Glutamatergic neuron (in vitro differentiated cells): ENCODE measurements around the gene RANGRF. TPM values are rescaled to one million over a fixed set of nuclear protein-coding genes. Genes with fewer than 3 reads are reported as not detected.

Source experiments
- DNase-seq: peaks from one replicate; pipeline ENCODE4 v3.0.0; 2022
- H3K27ac Mint-ChIP-seq: one replicate; pipeline ENCODE4 v1.8.0; 2020; ENCODE audit warnings: mild to moderate bottlenecking, mixed read lengths, inconsistent platforms; ENCODE audit not compliant: unreplicated experiment
- H3K27me3 Mint-ChIP-seq: one replicate; pipeline ENCODE4 v1.8.0; 2020; ENCODE audit warnings: mild to moderate bottlenecking, moderate library complexity, mixed read lengths, inconsistent platforms; ENCODE audit not compliant: unreplicated experiment
- H3K36me3 Mint-ChIP-seq: one replicate; pipeline ENCODE4 v1.8.0; 2020; ENCODE audit warnings: mild to moderate bottlenecking, mixed read lengths, inconsistent platforms; ENCODE audit not compliant: unreplicated experiment
- H3K4me1 Mint-ChIP-seq: one replicate; pipeline ENCODE4 v1.8.0; 2020; ENCODE audit warnings: mild to moderate bottlenecking, low read depth, mixed read lengths, inconsistent platforms; ENCODE audit not compliant: unreplicated experiment
- H3K4me3 Mint-ChIP-seq: one replicate; pipeline ENCODE4 v1.8.0; 2020; ENCODE audit warnings: mild to moderate bottlenecking, mixed read lengths, inconsistent platforms; ENCODE audit not compliant: unreplicated experiment
- H3K9me3 Mint-ChIP-seq: one replicate; pipeline ENCODE4 v1.8.0; 2020; ENCODE audit warnings: mild to moderate bottlenecking, moderate library complexity, mixed read lengths, inconsistent platforms; ENCODE audit not compliant: unreplicated experiment
- total RNA-seq: library from RNA; stranded (reverse); fragmentation: NEBNext Ultra II Directional; extraction: Animal tissue kit (Norgen Biotek cat#: 25700); gene quantifications from one replicate; pipeline ENCODE4 v1.2.1, GENCODE V29; 2021; ENCODE audit not compliant: unreplicated experiment
- TF ChIP-seq, protein P1 (sequence below): fragments of 200-600 bp; sonication (generic); IDR thresholded peaks from one replicate; pipeline ENCODE4 v1.5.0; 2021; ENCODE audit not compliant: partially characterized antibody, unreplicated experiment

The RANGRF gene
- total RNA-seq, 1 donor from 2014 or later: 29.5 TPM

DNA sequence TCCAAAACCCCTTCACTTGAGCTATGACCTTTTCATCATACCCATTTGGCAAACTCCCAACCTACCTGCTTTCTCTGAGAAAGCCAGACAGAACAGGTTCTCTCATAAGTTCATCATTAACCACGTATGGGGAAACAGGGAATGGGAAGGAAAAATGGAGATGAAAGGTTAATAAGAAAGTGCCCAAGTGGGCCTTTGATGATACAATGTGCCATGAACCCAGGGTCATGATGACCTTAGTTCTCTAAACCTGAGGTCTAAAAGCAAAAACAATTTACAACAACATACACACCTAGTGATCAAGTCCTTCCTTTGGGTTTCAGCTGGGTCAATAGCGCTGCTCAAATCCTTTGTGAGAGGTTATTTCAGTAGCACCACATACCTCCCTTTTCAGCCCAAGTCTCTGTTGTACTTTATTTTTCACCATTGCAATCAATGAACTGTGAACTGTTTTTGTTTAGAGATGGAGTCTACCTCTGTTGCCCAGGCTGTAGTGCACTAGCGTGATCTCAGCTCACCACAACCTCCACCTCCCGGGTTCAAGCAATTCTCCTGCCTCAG is 14.5 kb upstream of the RANGRF start:
- Mint-ChIP-seq H3K9me3 (peaks cover 13% of the 10 kb centered on the region), H3K36me3 (no peaks in the 10 kb centered on the region), H3K4me1 (peaks cover 29% of the 10 kb centered on the region), H3K4me3 (no peak overlapping the region), H3K27me3 (peaks cover 12% of the 10 kb centered on the region), H3K27ac (no peak overlapping the region)
- no peak for DNase-seq
- TF ChIP-seq, protein P1, sequence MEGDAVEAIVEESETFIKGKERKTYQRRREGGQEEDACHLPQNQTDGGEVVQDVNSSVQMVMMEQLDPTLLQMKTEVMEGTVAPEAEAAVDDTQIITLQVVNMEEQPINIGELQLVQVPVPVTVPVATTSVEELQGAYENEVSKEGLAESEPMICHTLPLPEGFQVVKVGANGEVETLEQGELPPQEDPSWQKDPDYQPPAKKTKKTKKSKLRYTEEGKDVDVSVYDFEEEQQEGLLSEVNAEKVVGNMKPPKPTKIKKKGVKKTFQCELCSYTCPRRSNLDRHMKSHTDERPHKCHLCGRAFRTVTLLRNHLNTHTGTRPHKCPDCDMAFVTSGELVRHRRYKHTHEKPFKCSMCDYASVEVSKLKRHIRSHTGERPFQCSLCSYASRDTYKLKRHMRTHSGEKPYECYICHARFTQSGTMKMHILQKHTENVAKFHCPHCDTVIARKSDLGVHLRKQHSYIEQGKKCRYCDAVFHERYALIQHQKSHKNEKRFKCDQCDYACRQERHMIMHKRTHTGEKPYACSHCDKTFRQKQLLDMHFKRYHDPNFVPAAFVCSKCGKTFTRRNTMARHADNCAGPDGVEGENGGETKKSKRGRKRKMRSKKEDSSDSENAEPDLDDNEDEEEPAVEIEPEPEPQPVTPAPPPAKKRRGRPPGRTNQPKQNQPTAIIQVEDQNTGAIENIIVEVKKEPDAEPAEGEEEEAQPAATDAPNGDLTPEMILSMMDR: no peak

DNA sequence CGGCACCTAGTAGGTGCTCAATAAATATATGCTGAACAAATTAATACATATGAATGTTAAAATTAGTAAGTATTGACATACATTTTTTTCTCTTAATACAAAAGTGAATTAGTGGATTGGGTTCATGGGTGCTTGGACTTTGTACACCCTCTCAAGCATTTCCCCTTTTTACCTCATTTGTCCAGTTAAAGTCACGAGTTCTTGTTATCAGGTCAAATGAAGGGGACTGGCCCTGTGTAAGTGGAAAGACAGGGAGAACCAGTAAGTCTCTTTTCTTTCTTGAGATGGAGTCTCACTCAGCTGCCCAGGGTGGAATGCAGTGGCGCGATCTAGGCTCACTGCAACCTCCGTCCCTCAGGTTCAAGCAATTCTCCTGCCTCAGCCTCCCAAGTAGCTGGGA is 13.7 kb upstream of the RANGRF start:
- TF ChIP-seq, protein P1: no peak
- peaks cover 12% of the 10 kb centered on the region for H3K27me3 Mint-ChIP-seq
- no peak overlapping the region for H3K4me3 Mint-ChIP-seq
- no peak for DNase-seq
- peaks cover 13% of the 10 kb centered on the region for H3K9me3 Mint-ChIP-seq
- H3K36me3 Mint-ChIP-seq: peaks cover 3% of the 10 kb centered on the region
- H3K27ac Mint-ChIP-seq: peak overlapping the region; percentile 96
- H3K4me1 Mint-ChIP-seq: peaks cover 28% of the 10 kb centered on the region

DNA sequence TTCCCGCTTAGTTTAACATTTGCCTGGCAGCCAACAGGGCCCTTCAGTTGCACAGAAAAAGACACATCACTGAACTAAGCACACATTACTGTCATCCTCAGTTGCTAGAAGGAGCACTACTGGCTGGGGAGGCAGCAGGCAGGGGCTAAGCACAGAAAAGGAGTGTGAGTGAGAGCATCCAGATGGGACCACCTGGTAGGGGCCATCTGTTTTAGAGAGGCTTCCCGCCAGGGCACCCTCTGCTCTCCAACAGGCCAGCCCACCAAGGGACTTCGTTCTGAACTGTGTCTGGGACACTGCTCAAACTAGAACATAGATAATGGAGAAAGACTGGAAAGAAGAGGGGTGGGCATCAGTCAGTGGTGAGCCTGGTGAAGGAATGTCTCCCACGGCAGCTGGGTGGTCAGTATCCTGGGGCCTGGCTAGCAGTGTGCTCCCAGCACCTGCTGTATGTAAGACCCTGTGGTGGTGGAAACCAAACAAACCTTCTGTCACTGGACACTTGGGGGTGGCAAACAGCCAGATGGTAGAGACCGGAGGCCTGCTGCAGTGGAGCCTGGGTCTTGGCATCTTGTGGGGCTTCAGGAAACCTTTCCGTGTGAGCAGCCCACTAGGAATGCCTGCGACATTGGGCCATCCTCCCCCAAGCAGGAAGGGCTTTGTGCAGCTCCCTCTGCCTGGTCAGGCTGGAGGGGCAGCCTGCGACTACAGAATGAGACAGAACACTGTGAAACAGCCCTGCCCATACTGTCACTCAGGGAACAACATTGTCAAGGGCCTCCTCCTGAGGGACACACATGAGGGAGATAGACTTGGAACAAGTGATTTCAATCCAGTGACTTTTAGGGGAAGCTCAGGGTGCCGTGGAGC is 12.8 kb upstream of the RANGRF start:
- TF ChIP-seq, protein P1: no peak
- Mint-ChIP-seq H3K36me3 (peaks cover 4% of the 10 kb centered on the region), H3K27ac (peak overlapping the region; percentile 96), H3K4me1 (peaks cover 21% of the 10 kb centered on the region), H3K27me3 (peaks cover 10% of the 10 kb centered on the region), H3K4me3 (peak overlapping the region; percentile 78), H3K9me3 (peaks cover 13% of the 10 kb centered on the region)
- DNase-seq: peak; percentile 64

DNA sequence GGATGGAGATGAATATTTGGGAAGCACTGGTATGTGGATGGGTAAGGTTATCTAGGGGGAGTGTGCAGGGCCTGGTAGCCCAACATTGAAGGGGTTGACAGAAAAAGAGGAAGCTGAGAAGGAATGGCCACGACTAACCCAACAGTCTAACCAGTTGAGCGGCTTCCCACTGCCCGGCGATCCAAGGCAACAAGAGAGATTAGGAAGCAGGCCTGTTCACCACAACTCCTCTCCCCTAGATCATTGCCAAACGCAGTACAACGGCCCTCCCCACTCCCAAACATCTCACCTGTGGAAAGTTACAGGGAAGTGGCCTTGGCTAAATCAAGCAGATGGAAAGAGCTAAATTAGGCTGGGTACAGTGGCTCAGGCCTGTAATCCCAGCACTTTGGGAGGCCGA is 11.2 kb upstream of the RANGRF start:
- DNase-seq: no peak
- peaks cover 14% of the 10 kb centered on the region for H3K4me1 Mint-ChIP-seq
- peaks cover 4% of the 10 kb centered on the region for H3K36me3 Mint-ChIP-seq
- peaks cover 13% of the 10 kb centered on the region for H3K9me3 Mint-ChIP-seq
- peak overlapping the region; percentile 30 for H3K27ac Mint-ChIP-seq
- H3K27me3 Mint-ChIP-seq: peaks cover 10% of the 10 kb centered on the region
- TF ChIP-seq, protein P1: no peak
- H3K4me3 Mint-ChIP-seq: no peak overlapping the region

DNA sequence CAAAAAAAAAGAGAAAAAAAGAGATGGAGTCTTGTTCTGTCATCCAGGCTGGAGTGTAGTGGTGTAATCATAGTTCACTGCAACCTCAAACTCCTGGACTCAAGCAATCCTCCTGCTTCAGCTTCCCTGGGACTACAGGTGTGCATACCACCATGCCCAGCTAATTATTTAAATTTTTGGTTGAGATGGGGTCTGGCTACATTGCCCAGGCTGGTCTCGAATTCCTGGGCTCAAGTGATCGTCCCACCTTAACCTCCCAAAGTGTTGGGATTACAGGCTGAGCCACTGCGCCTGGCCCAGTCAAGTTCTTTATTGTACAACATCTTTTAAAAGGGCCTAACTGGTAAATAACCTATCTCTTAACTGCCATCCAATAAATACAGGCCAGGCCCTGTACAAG is 6.1 kb upstream of the RANGRF start:
- no peak for DNase-seq
- Mint-ChIP-seq H3K36me3 (peaks cover 4% of the 10 kb centered on the region), H3K9me3 (peaks cover 1% of the 10 kb centered on the region), H3K27ac (no peak overlapping the region), H3K27me3 (peaks cover 2% of the 10 kb centered on the region), H3K4me1 (peaks cover 3% of the 10 kb centered on the region), H3K4me3 (no peak overlapping the region)
- TF ChIP-seq, protein P1: no peak
